GM23338 (cell line): ENCODE results near the gene PYDC2. TPM values are rescaled to one million over a fixed set of nuclear protein-coding genes. Genes with fewer than 3 reads are reported as not detected.

Experiments used
- ATAC-seq: fragments of 200-7000 bp; cut with Tn5 transposase; 3 replicates; pipeline ENCODE4 v1.9.1; 2020
- DNase-seq: peaks from one replicate; pipeline ENCODE4 v3.0.0-alpha.2; 2015; ENCODE audit warnings: low spot score
- H2AFZ ChIP-seq: fragments of 200-600 bp; sonication (generic); 2 replicates; pipeline ENCODE4 v1.8.0; 2016; ENCODE audit warnings: antibody characterized with exemption, mild to moderate bottlenecking, moderate library complexity
- H3F3A ChIP-seq: fragments of 200-600 bp; sonication (generic); replicated peaks from 2 replicates; pipeline ENCODE4 v1.8.0; 2017; ENCODE audit warnings: antibody characterized with exemption, mixed run types, low read depth
- H3K27ac ChIP-seq: fragments of 200-600 bp; sonication (generic); 2 replicates; pipeline ENCODE4 v1.6.1; 2016; ENCODE audit warnings: low read depth
- H3K27me3 ChIP-seq: fragments of 200-600 bp; sonication (generic); 2 replicates; pipeline ENCODE4 v1.8.0; 2016; ENCODE audit warnings: mild to moderate bottlenecking, mixed run types, moderate library complexity; ENCODE audit not compliant: insufficient read depth
- H3K36me3 ChIP-seq: fragments of 200-600 bp; sonication (generic); 2 replicates; pipeline ENCODE4 v1.8.0; 2016; ENCODE audit warnings: mild to moderate bottlenecking; ENCODE audit not compliant: insufficient read depth
- H3K4me1 ChIP-seq: fragments of 200-600 bp; sonication (generic); 2 replicates; pipeline ENCODE4 v1.8.0; 2016; ENCODE audit warnings: mild to moderate bottlenecking, moderate library complexity; ENCODE audit not compliant: insufficient read depth
- H3K4me2 ChIP-seq: fragments of 200-600 bp; sonication (generic); 2 replicates; pipeline ENCODE4 v1.7.1; 2017; ENCODE audit warnings: mixed run types
- H3K4me3 ChIP-seq: fragments of 200-600 bp; sonication (generic); 2 replicates; pipeline ENCODE4 v1.6.1; 2016; ENCODE audit warnings: mixed run types
- H3K79me2 ChIP-seq: fragments of 200-600 bp; sonication (generic); replicated peaks from 2 replicates; pipeline ENCODE4 v1.8.0; 2017; ENCODE audit warnings: mild to moderate bottlenecking; ENCODE audit not compliant: insufficient read depth
- H3K9me2 ChIP-seq: fragments of 200-600 bp; sonication (generic); 2 replicates; pipeline ENCODE4 v1.8.0; 2017; ENCODE audit not compliant: insufficient read depth
- H4K20me1 ChIP-seq: fragments of 200-600 bp; sonication (generic); replicated peaks from 2 replicates; pipeline ENCODE4 v1.8.0; 2017; ENCODE audit warnings: mild to moderate bottlenecking; ENCODE audit not compliant: insufficient read depth
- H3K27ac Mint-ChIP-seq: 2 replicates; pipeline ENCODE4 v1.8.0; 2020; ENCODE audit warnings: inconsistent platforms, mild to moderate bottlenecking, moderate library complexity, mixed read lengths
- H3K27me3 Mint-ChIP-seq: 3 replicates; pipeline ENCODE4 v1.8.0; 2022; ENCODE audit warnings: low read depth, mild to moderate bottlenecking, moderate library complexity, mixed read lengths, inconsistent platforms; ENCODE audit not compliant: insufficient read depth, poor library complexity
- H3K36me3 Mint-ChIP-seq: 3 replicates; pipeline ENCODE4 v1.8.0; 2021; ENCODE audit warnings: low read depth, mild to moderate bottlenecking, inconsistent platforms, moderate library complexity, mixed read lengths
- H3K4me1 Mint-ChIP-seq: 3 replicates; pipeline ENCODE4 v1.8.0; 2020; ENCODE audit warnings: mild to moderate bottlenecking, inconsistent platforms, mixed read lengths
- H3K4me3 Mint-ChIP-seq: 3 replicates; pipeline ENCODE4 v1.8.0; 2021; ENCODE audit warnings: moderate library complexity, mild to moderate bottlenecking, inconsistent platforms, mixed read lengths
- H3K9me3 Mint-ChIP-seq: 3 replicates; pipeline ENCODE4 v1.8.0; 2020; ENCODE audit warnings: moderate library complexity, mild to moderate bottlenecking, inconsistent platforms, mixed read lengths
- CTCF ChIP-seq, 2 experiments: fragments of 200-600 bp in 1 of 2; sonication (generic) in 1 of 2; conservative IDR thresholded peaks; 2 replicates each; pipeline versions ENCODE4 v1.5.1 to v1.6.1; 2016 to 2017; ENCODE audit warnings: antibody characterized with exemption in 2 of 2, low read depth in 2 of 2, mild to moderate bottlenecking in 2 of 2, moderate library complexity in 1 of 2
- ETS1 ChIP-seq: IDR thresholded peaks from 2 replicates; pipeline ENCODE4 v1.6.1; 2016; ENCODE audit warnings: antibody characterized with exemption
- EZH2 ChIP-seq: fragments of 200-600 bp; sonication (generic); IDR thresholded peaks from one replicate; pipeline ENCODE4 v1.8.0; 2017; ENCODE audit warnings: antibody characterized with exemption, mild to moderate bottlenecking, low read depth; ENCODE audit not compliant: unreplicated experiment
- EZH2phosphoT487 ChIP-seq: fragments of 200-600 bp; sonication (generic); IDR thresholded peaks from one replicate; pipeline ENCODE4 v1.8.1; 2018; ENCODE audit warnings: antibody characterized with exemption; ENCODE audit not compliant: unreplicated experiment
- JUNB ChIP-seq: IDR thresholded peaks from one replicate; pipeline ENCODE4 v1.6.1; 2016; ENCODE audit warnings: antibody characterized with exemption; ENCODE audit not compliant: unreplicated experiment
- NANOG ChIP-seq: IDR thresholded peaks from 2 replicates; pipeline ENCODE4 v1.6.1; 2016; ENCODE audit warnings: antibody characterized with exemption, borderline replicate concordance
- POLR2AphosphoS5 ChIP-seq: IDR thresholded peaks from 2 replicates; pipeline ENCODE4 v1.6.1; 2016; ENCODE audit warnings: antibody characterized with exemption, low read depth
- STAT1 ChIP-seq: IDR thresholded peaks from one replicate; pipeline ENCODE4 v1.6.1; 2016; ENCODE audit warnings: antibody characterized with exemption; ENCODE audit not compliant: unreplicated experiment
- ZNF114 ChIP-seq: fragments of 250-450 bp; sonication (Bioruptor Pico); IDR thresholded peaks from 2 replicates; pipeline ENCODE4 v1.5.0; 2020; ENCODE audit warnings: mild to moderate bottlenecking, moderate library complexity
- ZNF331 ChIP-seq: fragments of 250-450 bp; sonication (Bioruptor Pico); IDR thresholded peaks from 2 replicates; pipeline ENCODE4 v1.5.0; 2020; ENCODE audit warnings: low read depth, mild to moderate bottlenecking, moderate library complexity
- ZNF462 ChIP-seq: fragments of 250-450 bp; sonication (Bioruptor Pico); IDR thresholded peaks from 2 replicates; pipeline ENCODE4 v1.5.0; 2020; ENCODE audit warnings: mild to moderate bottlenecking, moderate library complexity
- polyA plus RNA-seq: library from polyadenylated mRNA; unstranded; fragments of >200 nt; fragmentation: Nextera tagmentation; extraction: Ambion mirVana; gene quantifications from 2 replicates; pipeline ENCODE4 v1.2.1, GENCODE V29; 2016
- total RNA-seq: library from RNA; depleted of rRNA; stranded (reverse); fragments of >200 nt; shearing (Covaris generic); gene quantifications from 2 replicates; pipeline ENCODE4 v1.2.3, GENCODE V29; 2014

The PYDC2 gene
- total and polyA plus RNA-seq, 2 experiments from 2014 or later, result not detected

- Histone ChIP-seq H3K27ac (no peak overlapping the region), H4K20me1 (no peaks in the 10 kb centered on the region)
- ATAC-seq, result peak; percentile 29; the same call in 2 of the 3 replicates
Observed at GRCh38 chr3:191412759-191413158, 48.2 kb upstream of the PYDC2 start.

GRCh38 chr3:191414286-191414685 lies 46.7 kb upstream of the PYDC2 start:
- Mint-ChIP-seq H3K4me1 (peaks cover 2% of the 10 kb centered on the region; the same call in 2 of the 3 replicates), H3K27ac (no peak overlapping the region)
- no peak for ATAC-seq
- no peak for TF ChIP-seq ZNF462 (CRISPR knock-in tag)
- no peak for TF ChIP-seq NANOG
- TF ChIP-seq EZH2, result no peak
- no peak for TF ChIP-seq ZNF331 (CRISPR knock-in tag)
- TF ChIP-seq JUNB, result no peak
- TF ChIP-seq EZH2phosphoT487, result no peak
- TF ChIP-seq CTCF (conservative IDR thresholded peaks at IDR 0.05; ENCODE audit: low read depth in 2 of 2), result no peak
- TF ChIP-seq ZNF114, result no peak
- no peak for TF ChIP-seq POLR2AphosphoS5

More at GRCh38 chr3:191412759-191413158, 48.2 kb upstream of the PYDC2 start:
- TF ChIP-seq ETS1 (no peak), NANOG (no peak), STAT1 (no peak)
- Histone ChIP-seq H2AFZ (peak overlapping the region; percentile 25; the same call in 1 of the 2 replicates), H3K4me2 (no peak overlapping the region), H3K27me3 (no peaks in the 10 kb centered on the region), H3K4me1 (no peaks in the 10 kb centered on the region), H3K4me3 (no peak overlapping the region), H3F3A (no peaks in the 10 kb centered on the region), H3K79me2 (no peaks in the 10 kb centered on the region), H3K36me3 (peaks cover 17% of the 10 kb centered on the region), H3K9me2 (no peaks in the 10 kb centered on the region)
- H3K9me3 Mint-ChIP-seq, result peaks cover 27% of the 10 kb centered on the region
- no peak overlapping the region for H3K4me3 Mint-ChIP-seq
- peaks cover 2% of the 10 kb centered on the region; the same call in 2 of the 3 replicates for H3K4me1 Mint-ChIP-seq
- H3K27me3 Mint-ChIP-seq, result peaks cover 5% of the 10 kb centered on the region
- H3K36me3 Mint-ChIP-seq, result peaks cover 27% of the 10 kb centered on the region
- DNase-seq, result peak; percentile 33
- no peak overlapping the region for H3K27ac Mint-ChIP-seq

More at GRCh38 chr3:191414286-191414685, 46.7 kb upstream of the PYDC2 start:
- H3K36me3 ChIP-seq, result peaks cover 13% of the 10 kb centered on the region
- no peak overlapping the region for H3K4me3 Mint-ChIP-seq
- H3K9me3 Mint-ChIP-seq, result peaks cover 22% of the 10 kb centered on the region
- no peaks in the 10 kb centered on the region for H3K27me3 ChIP-seq
- no peaks in the 10 kb centered on the region for H3K9me2 ChIP-seq
- H3K4me3 ChIP-seq, result no peak overlapping the region
- no peak for DNase-seq
- no peak overlapping the region for H2AFZ ChIP-seq
- no peak overlapping the region for H3K27ac ChIP-seq
- no peaks in the 10 kb centered on the region for H3K79me2 ChIP-seq
- H3K4me2 ChIP-seq, result no peak overlapping the region
- H3K27me3 Mint-ChIP-seq, result peaks cover 5% of the 10 kb centered on the region
- H3K4me1 ChIP-seq, result no peaks in the 10 kb centered on the region
- peaks cover 22% of the 10 kb centered on the region for H3K36me3 Mint-ChIP-seq
- H4K20me1 ChIP-seq, result no peaks in the 10 kb centered on the region
- H3F3A ChIP-seq, result no peaks in the 10 kb centered on the region
